Activated naive CD8-positive, alpha-beta T cell treated with anti-CD3 and anti-CD28 coated beads for 36 hours (primary cell): Measurements from ENCODE around the gene SLC35D2. TPM values are rescaled to one million over a fixed set of nuclear protein-coding genes. Genes with fewer than 3 reads are reported as not detected.
A peak's percentile ranks its signal among the peaks of the same experiment; 100 is the strongest.
"Not testable (repeated sequence)": the region's sequence is repeated elsewhere in the genome, so short reads cannot be mapped to it uniquely, and the experiment has no call there.

Source experiments
- DNase-seq: peaks from one replicate; pipeline ENCODE4 v3.0.0; 2021
- H3K27ac Mint-ChIP-seq: one replicate; pipeline ENCODE4 v1.8.0; 2022; ENCODE audit warnings: mild to moderate bottlenecking, moderate library complexity, mixed read lengths
- H3K27me3 Mint-ChIP-seq: one replicate; pipeline ENCODE4 v1.8.0; 2022; ENCODE audit warnings: mild to moderate bottlenecking, mixed read lengths
- H3K36me3 Mint-ChIP-seq: one replicate; pipeline ENCODE4 v1.8.0; 2021; ENCODE audit warnings: mild to moderate bottlenecking, mixed read lengths
- H3K4me1 Mint-ChIP-seq: one replicate; pipeline ENCODE4 v1.8.0; 2021; ENCODE audit warnings: mixed read lengths
- H3K4me3 Mint-ChIP-seq: one replicate; pipeline ENCODE4 v1.8.0; 2022; ENCODE audit warnings: mild to moderate bottlenecking, moderate library complexity, mixed read lengths
- H3K9me3 Mint-ChIP-seq: one replicate; pipeline ENCODE4 v1.8.0; 2022; ENCODE audit warnings: mixed read lengths
- total RNA-seq, 2 experiments: library from RNA; stranded (reverse); gene quantifications; one replicate each; pipeline ENCODE4 v1.2.3, GENCODE V29; 2021

Gene SLC35D2
- total RNA-seq, 2 experiments from 2014 or later, result 0.80 to 1.5 TPM

GRCh38 chr9:96348261-96348660, 35.2 kb downstream of the SLC35D2 start:
- no peak for DNase-seq
- no peaks in the 10 kb centered on the region for H3K4me1 Mint-ChIP-seq
- H3K27me3 Mint-ChIP-seq, result no peaks in the 10 kb centered on the region
- H3K27ac Mint-ChIP-seq, result no peak overlapping the region
- H3K36me3 Mint-ChIP-seq, result peaks cover 3% of the 10 kb centered on the region
- no peak overlapping the region for H3K4me3 Mint-ChIP-seq
- H3K9me3 Mint-ChIP-seq, result no peaks in the 10 kb centered on the region

GRCh38 chr9:96345551-96345950, 38.0 kb downstream of the SLC35D2 start:
- no peak overlapping the region for H3K27ac Mint-ChIP-seq

GRCh38 chr9:96344458-96345180, 38.9 kb downstream of the SLC35D2 start:
- Mint-ChIP-seq H3K27me3 (no peaks in the 10 kb centered on the region), H3K4me3 (no peak overlapping the region), H3K36me3 (no peaks in the 10 kb centered on the region), H3K27ac (no peak overlapping the region), H3K4me1 (peaks cover 6% of the 10 kb centered on the region), H3K9me3 (no peaks in the 10 kb centered on the region)
- no peak for DNase-seq

More at GRCh38 chr9:96345551-96345950, 38.0 kb downstream of the SLC35D2 start:
- Mint-ChIP-seq H3K36me3 (no peaks in the 10 kb centered on the region), H3K4me1 (no peaks in the 10 kb centered on the region), H3K9me3 (no peaks in the 10 kb centered on the region), H3K27me3 (no peaks in the 10 kb centered on the region), H3K4me3 (no peak overlapping the region)
- no peak for DNase-seq

- H3K27me3 Mint-ChIP-seq, result no peaks in the 10 kb centered on the region
- no peaks in the 10 kb centered on the region for H3K9me3 Mint-ChIP-seq
- no peaks in the 10 kb centered on the region for H3K36me3 Mint-ChIP-seq
- DNase-seq, result no peak
- no peak overlapping the region for H3K4me3 Mint-ChIP-seq
- H3K27ac Mint-ChIP-seq, result no peak overlapping the region
- H3K4me1 Mint-ChIP-seq, result peaks cover 8% of the 10 kb centered on the region
Measured at GRCh38 chr9:96343515-96344360, 39.8 kb downstream of the SLC35D2 start.

- H3K4me1 Mint-ChIP-seq, result peaks cover 8% of the 10 kb centered on the region
- H3K36me3 Mint-ChIP-seq, result no peaks in the 10 kb centered on the region
- no peaks in the 10 kb centered on the region for H3K9me3 Mint-ChIP-seq
- no peak overlapping the region for H3K27ac Mint-ChIP-seq
- no peaks in the 10 kb centered on the region for H3K27me3 Mint-ChIP-seq
- no peak for DNase-seq
- H3K4me3 Mint-ChIP-seq, result no peak overlapping the region
Measured at GRCh38 chr9:96342571-96343245, 40.8 kb downstream of the SLC35D2 start.

- H3K4me1 Mint-ChIP-seq, result peaks cover 8% of the 10 kb centered on the region
- H3K27ac Mint-ChIP-seq, result no peak overlapping the region
- no peaks in the 10 kb centered on the region for H3K36me3 Mint-ChIP-seq
- H3K4me3 Mint-ChIP-seq, result no peak overlapping the region
- DNase-seq, result no peak
- H3K9me3 Mint-ChIP-seq, result no peaks in the 10 kb centered on the region
- H3K27me3 Mint-ChIP-seq, result no peaks in the 10 kb centered on the region
Measured at GRCh38 chr9:96340707-96341106, 42.8 kb downstream of the SLC35D2 start.

- H3K4me3 Mint-ChIP-seq, result no peak overlapping the region
- DNase-seq, result no peak
- H3K9me3 Mint-ChIP-seq, result no peaks in the 10 kb centered on the region
- H3K27ac Mint-ChIP-seq, result no peak overlapping the region
- H3K4me1 Mint-ChIP-seq, result peaks cover 8% of the 10 kb centered on the region
- peaks cover 1% of the 10 kb centered on the region for H3K36me3 Mint-ChIP-seq
- no peaks in the 10 kb centered on the region for H3K27me3 Mint-ChIP-seq
Measured at GRCh38 chr9:96338299-96338698, 45.2 kb downstream of the SLC35D2 start.

- H3K4me3 Mint-ChIP-seq, result no peak overlapping the region
- H3K27me3 Mint-ChIP-seq, result no peaks in the 10 kb centered on the region
- H3K27ac Mint-ChIP-seq, result no peak overlapping the region
- H3K36me3 Mint-ChIP-seq, result peaks cover 1% of the 10 kb centered on the region
- H3K4me1 Mint-ChIP-seq, result no peaks in the 10 kb centered on the region
- no peak for DNase-seq
- H3K9me3 Mint-ChIP-seq, result no peaks in the 10 kb centered on the region
Measured at GRCh38 chr9:96333958-96334357, 49.6 kb downstream of the SLC35D2 start.

GRCh38 chr9:96331236-96331947, 52.1 kb downstream of the SLC35D2 start:
- DNase-seq, result no peak
- H3K4me3 Mint-ChIP-seq, result no peak overlapping the region
- H3K27me3 Mint-ChIP-seq, result no peaks in the 10 kb centered on the region
- H3K36me3 Mint-ChIP-seq, result peaks cover 1% of the 10 kb centered on the region
- H3K4me1 Mint-ChIP-seq, result no peaks in the 10 kb centered on the region
- H3K27ac Mint-ChIP-seq, result no peak overlapping the region
- no peaks in the 10 kb centered on the region for H3K9me3 Mint-ChIP-seq

- no peak overlapping the region for H3K27ac Mint-ChIP-seq
- peak; percentile 7 for DNase-seq
- no peaks in the 10 kb centered on the region for H3K9me3 Mint-ChIP-seq
- H3K27me3 Mint-ChIP-seq, result no peaks in the 10 kb centered on the region
- no peaks in the 10 kb centered on the region for H3K4me1 Mint-ChIP-seq
- no peaks in the 10 kb centered on the region for H3K36me3 Mint-ChIP-seq
- H3K4me3 Mint-ChIP-seq, result no peak overlapping the region
Measured at GRCh38 chr9:96327694-96328352, 55.7 kb downstream of the SLC35D2 start.

- H3K4me3 Mint-ChIP-seq, result no peak overlapping the region
- H3K27me3 Mint-ChIP-seq, result no peaks in the 10 kb centered on the region
- no peak for DNase-seq
- H3K9me3 Mint-ChIP-seq, result no peaks in the 10 kb centered on the region
- H3K4me1 Mint-ChIP-seq, result no peaks in the 10 kb centered on the region
- H3K27ac Mint-ChIP-seq, result no peak overlapping the region
- no peaks in the 10 kb centered on the region for H3K36me3 Mint-ChIP-seq
Measured at GRCh38 chr9:96323169-96323568, 60.3 kb downstream of the SLC35D2 start.

GRCh38 chr9:96322736-96323135, 60.8 kb downstream of the SLC35D2 start:
- H3K4me3 Mint-ChIP-seq, H3K27ac Mint-ChIP-seq, DNase-seq, H3K4me1 Mint-ChIP-seq, H3K36me3 Mint-ChIP-seq, H3K9me3 Mint-ChIP-seq, H3K27me3 Mint-ChIP-seq: not testable (repeated sequence)

- not testable (repeated sequence) for H3K27me3 Mint-ChIP-seq, H3K36me3 Mint-ChIP-seq, DNase-seq, H3K27ac Mint-ChIP-seq, H3K4me1 Mint-ChIP-seq, H3K4me3 Mint-ChIP-seq, H3K9me3 Mint-ChIP-seq
Measured at GRCh38 chr9:96322210-96322609, 61.3 kb downstream of the SLC35D2 start.

GRCh38 chr9:96321515-96321914, 62.0 kb downstream of the SLC35D2 start:
- H3K4me1 Mint-ChIP-seq, result no peaks in the 10 kb centered on the region
- no peaks in the 10 kb centered on the region for H3K9me3 Mint-ChIP-seq
- H3K36me3 Mint-ChIP-seq, result no peaks in the 10 kb centered on the region
- no peak overlapping the region for H3K4me3 Mint-ChIP-seq
- H3K27me3 Mint-ChIP-seq, result no peaks in the 10 kb centered on the region
- H3K27ac Mint-ChIP-seq, result no peak overlapping the region
- no peak for DNase-seq
